ENCODE measurements around the gene B3GALT5.
A peak's percentile ranks its signal among the peaks of the same experiment; 100 is the strongest.

The B3GALT5 gene

GRCh38 chr21:39707316-39707715, 94.6 kb downstream of the B3GALT5 start:
- H3K4me3 ChIP-seq (ENCODE audit: low read depth, low read length), result no peak overlapping the region
- TF ChIP-seq CTCF (IDR thresholded peaks at IDR 0.05; ENCODE audit: borderline replicate concordance, insufficient read depth, low read depth, low read length), result no peak

GRCh38 chr21:39710866-39711265, 98.1 kb downstream of the B3GALT5 start:
- no peak overlapping the region for H3K4me3 ChIP-seq (ENCODE audit: low read depth, low read length)
- TF ChIP-seq CTCF (IDR thresholded peaks at IDR 0.05; ENCODE audit: borderline replicate concordance, insufficient read depth, low read depth, low read length), result no peak

- TF ChIP-seq CTCF (IDR thresholded peaks at IDR 0.05; ENCODE audit: borderline replicate concordance, insufficient read depth, low read depth, low read length), result no peak
Observed at GRCh38 chr21:39712273-39712672, 99.5 kb downstream of the B3GALT5 start.

GRCh38 chr21:39712976-39713375, 100.2 kb downstream of the B3GALT5 start:
- H3K4me3 ChIP-seq (ENCODE audit: low read depth, low read length), result no peak overlapping the region
- TF ChIP-seq CTCF (IDR thresholded peaks at IDR 0.05; ENCODE audit: borderline replicate concordance, insufficient read depth, low read depth, low read length), result no peak

More at GRCh38 chr21:39712273-39712672, 99.5 kb downstream of the B3GALT5 start:
- H3K4me3 ChIP-seq (ENCODE audit: low read depth, low read length), result no peak overlapping the region

- TF ChIP-seq CTCF (IDR thresholded peaks at IDR 0.05; ENCODE audit: borderline replicate concordance, insufficient read depth, low read depth, low read length), result no peak
- H3K4me3 ChIP-seq (ENCODE audit: low read depth, low read length), result no peak overlapping the region
Observed at GRCh38 chr21:39713905-39714304, 101.2 kb downstream of the B3GALT5 start.

GRCh38 chr21:39714331-39714730, 101.6 kb downstream of the B3GALT5 start:
- no peak for TF ChIP-seq CTCF (IDR thresholded peaks at IDR 0.05; ENCODE audit: borderline replicate concordance, insufficient read depth, low read depth, low read length)
- no peak overlapping the region for H3K4me3 ChIP-seq (ENCODE audit: low read depth, low read length)

GRCh38 chr21:39715804-39716397, 103.2 kb downstream of the B3GALT5 start:
- H3K4me3 ChIP-seq (ENCODE audit: low read depth, low read length), result no peak overlapping the region
- peak; percentile 43; the same call in 1 of the 2 replicates for TF ChIP-seq CTCF (IDR thresholded peaks at IDR 0.05; ENCODE audit: borderline replicate concordance, insufficient read depth, low read depth, low read length)

Data from GM12875 (cell line).